BJ (cell line): ENCODE results near the gene PRPF18. TPM values are rescaled to one million over a fixed set of nuclear protein-coding genes. Genes with fewer than 3 reads are reported as not detected.

Source experiments
- CTCF ChIA-PET: fragments of 350-600 bp; formaldehyde crosslinking; extraction: SDS; loops from one replicate; lab custom pipeline; 2021; ENCODE audit warnings: antibody characterized with exemption, inconsistent platforms; lab: Yijun Ruan, JAX
- POLR2A ChIA-PET: fragments of 300-600 bp; sonication (Branson Sonifier 250); formaldehyde crosslinking; extraction: SDS; loops from one replicate; lab custom pipeline; 2021; ENCODE audit warnings: antibody characterized with exemption; lab: Charles Lee
- DNase-seq: peaks from one replicate; pipeline ENCODE4 v3.0.0-alpha.2; 2011; ENCODE audit warnings: low read depth
- H3K27me3 ChIP-seq: 2 replicates; pipeline ENCODE4 v1.6.0; 2011; ENCODE audit warnings: low read length; ENCODE audit not compliant: control insufficient read depth, insufficient read depth
- H3K36me3 ChIP-seq: 2 replicates; pipeline ENCODE4 v1.5.1; 2011; ENCODE audit warnings: low read length; ENCODE audit not compliant: control insufficient read depth, insufficient read depth
- H3K4me3 ChIP-seq: 2 replicates; pipeline ENCODE4 v1.5.1; 2011; ENCODE audit warnings: low read depth, mild to moderate bottlenecking, control low read depth, low read length
- CTCF ChIP-seq: IDR thresholded peaks from 2 replicates; pipeline ENCODE4 v1.5.1; 2011; ENCODE audit warnings: low read depth, mild to moderate bottlenecking, control low read depth, inconsistent platforms, low read length, moderate library complexity; ENCODE audit not compliant: insufficient read depth
- polyA plus RNA-seq: library from polyadenylated mRNA; depleted of rRNA; stranded (reverse); fragments of >200 nt; gene quantifications from 2 replicates; pipeline ENCODE4 v1.2.3, GENCODE V29; 2011

PRPF18 gene
- polyA plus RNA-seq, 1 experiment, result 6.4 TPM

DNA sequence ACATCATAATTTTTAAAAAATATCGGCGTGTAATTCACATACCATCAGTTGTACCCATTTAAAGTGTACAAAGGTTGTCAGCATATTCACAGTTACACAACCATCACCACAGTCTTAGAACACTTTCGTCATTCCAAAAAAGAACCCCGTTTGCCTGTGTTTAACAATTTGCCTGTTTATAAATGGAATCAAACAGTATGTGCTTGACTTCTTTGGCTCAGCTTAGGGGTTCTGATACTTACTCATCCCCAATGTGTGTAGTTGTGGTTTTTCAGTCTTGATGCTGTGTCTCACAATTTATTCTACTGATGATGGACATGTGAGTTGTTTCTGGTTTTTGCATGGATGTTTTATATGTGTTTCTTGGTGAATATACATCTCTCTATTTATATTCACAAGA lies 50.0 kb downstream of the PRPF18 start:
- Histone ChIP-seq H3K36me3 (no peaks in the 10 kb centered on the region; the same call in 1 of the 2 replicates), H3K4me3 (no peak overlapping the region), H3K27me3 (no peaks in the 10 kb centered on the region)
- no peak for TF ChIP-seq CTCF
- POLR2A ChIA-PET, result no interaction called here
- no peak for DNase-seq
- CTCF ChIA-PET, result no interaction called here

GRCh38 chr10:13637303-13637856 lies 50.6 kb downstream of the PRPF18 start:
- ChIA-PET CTCF (interaction anchor here (1.0 kb wide), 1 partner anchor 11 kb away, joined by 3 read pairs; no protein-coding TSS in a partner anchor), POLR2A (no interaction called here)
- no peaks in the 10 kb centered on the region for H3K27me3 ChIP-seq
- no peak overlapping the region for H3K4me3 ChIP-seq
- no peaks in the 10 kb centered on the region; the same call in 1 of the 2 replicates for H3K36me3 ChIP-seq
- no peak for TF ChIP-seq CTCF
- DNase-seq, result no peak

DNA sequence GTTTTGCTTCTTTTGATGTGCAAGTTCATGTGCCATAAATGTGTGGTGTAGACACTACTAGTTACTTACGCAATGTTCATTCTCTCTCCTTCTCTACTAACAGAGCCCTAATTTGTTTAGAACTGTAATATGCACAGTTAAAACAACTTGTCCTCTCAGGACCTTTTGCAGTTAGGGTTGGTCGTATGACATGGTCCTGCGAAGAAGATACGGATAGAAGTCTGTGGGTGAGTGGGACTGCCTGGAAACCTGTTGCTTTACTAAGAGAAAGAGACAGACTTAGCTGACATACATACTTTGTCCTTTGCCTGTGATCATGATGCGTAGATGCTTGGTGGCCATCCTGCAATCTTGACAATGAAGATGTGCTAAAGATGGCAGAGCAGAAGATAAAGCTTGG lies 51.1 kb downstream of the PRPF18 start:
- POLR2A ChIA-PET, result interaction anchor here (0.6 kb wide), 1 partner anchor 548 kb away, joined by 3 read pairs; no protein-coding TSS in a partner anchor
- TF ChIP-seq CTCF, result no peak

GRCh38 chr10:13642293-13642692 lies 55.5 kb downstream of the PRPF18 start:
- no peak overlapping the region for H3K4me3 ChIP-seq
- CTCF ChIA-PET, result no interaction called here
- POLR2A ChIA-PET, result no interaction called here
- TF ChIP-seq CTCF, result no peak
- no peaks in the 10 kb centered on the region for H3K27me3 ChIP-seq
- DNase-seq, result no peak
- H3K36me3 ChIP-seq, result peaks cover 9% of the 10 kb centered on the region

More for the DNA sequence above, 51.1 kb downstream of the PRPF18 start:
- no peak for DNase-seq
- Histone ChIP-seq H3K36me3 (no peaks in the 10 kb centered on the region; the same call in none of the 2 replicates), H3K27me3 (no peaks in the 10 kb centered on the region), H3K4me3 (no peak overlapping the region)
- CTCF ChIA-PET, result interaction anchor here (1.0 kb wide), 1 partner anchor 10 kb away, joined by 3 read pairs; no protein-coding TSS in a partner anchor

GRCh38 chr10:13643016-13643415 lies 56.3 kb downstream of the PRPF18 start:
- peaks cover 9% of the 10 kb centered on the region for H3K36me3 ChIP-seq
- no peak for DNase-seq
- no peak overlapping the region for H3K4me3 ChIP-seq
- POLR2A ChIA-PET, result no interaction called here
- TF ChIP-seq CTCF, result no peak
- H3K27me3 ChIP-seq, result no peaks in the 10 kb centered on the region
- CTCF ChIA-PET, result interaction anchor here (0.6 kb wide), 1 partner anchor 14 kb away, joined by 3 read pairs; no protein-coding TSS in a partner anchor
